ENCODE data around the gene EXOC4.

EXOC4 gene

DNA sequence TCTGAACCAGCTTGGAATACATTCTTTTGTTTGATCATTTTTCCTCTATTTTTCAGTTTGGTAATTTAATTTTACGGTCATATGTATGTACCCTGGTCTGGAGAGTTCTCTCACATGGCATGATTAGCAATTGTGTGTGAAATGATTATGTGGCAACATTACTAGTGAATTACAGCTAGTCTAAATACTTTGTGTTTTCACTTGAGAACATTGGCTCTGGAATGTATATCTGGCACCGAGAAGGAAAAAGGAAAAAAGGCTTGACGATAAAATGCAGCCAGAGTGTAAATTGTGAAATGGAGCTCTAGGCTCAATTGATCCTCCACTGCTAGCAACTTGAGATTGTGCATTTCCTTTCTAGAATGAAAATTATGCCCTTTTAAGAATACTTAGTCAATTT is 397.2 kb downstream of the EXOC4 start:
- DNase-seq (ENCODE audit: extremely low read depth, insufficient read length) = no peak
- TF ChIP-seq, protein P1, sequence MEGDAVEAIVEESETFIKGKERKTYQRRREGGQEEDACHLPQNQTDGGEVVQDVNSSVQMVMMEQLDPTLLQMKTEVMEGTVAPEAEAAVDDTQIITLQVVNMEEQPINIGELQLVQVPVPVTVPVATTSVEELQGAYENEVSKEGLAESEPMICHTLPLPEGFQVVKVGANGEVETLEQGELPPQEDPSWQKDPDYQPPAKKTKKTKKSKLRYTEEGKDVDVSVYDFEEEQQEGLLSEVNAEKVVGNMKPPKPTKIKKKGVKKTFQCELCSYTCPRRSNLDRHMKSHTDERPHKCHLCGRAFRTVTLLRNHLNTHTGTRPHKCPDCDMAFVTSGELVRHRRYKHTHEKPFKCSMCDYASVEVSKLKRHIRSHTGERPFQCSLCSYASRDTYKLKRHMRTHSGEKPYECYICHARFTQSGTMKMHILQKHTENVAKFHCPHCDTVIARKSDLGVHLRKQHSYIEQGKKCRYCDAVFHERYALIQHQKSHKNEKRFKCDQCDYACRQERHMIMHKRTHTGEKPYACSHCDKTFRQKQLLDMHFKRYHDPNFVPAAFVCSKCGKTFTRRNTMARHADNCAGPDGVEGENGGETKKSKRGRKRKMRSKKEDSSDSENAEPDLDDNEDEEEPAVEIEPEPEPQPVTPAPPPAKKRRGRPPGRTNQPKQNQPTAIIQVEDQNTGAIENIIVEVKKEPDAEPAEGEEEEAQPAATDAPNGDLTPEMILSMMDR (IDR thresholded peaks at IDR 0.05; ENCODE audit: insufficient read depth, low read length, poor library complexity, severe bottlenecking) = no peak
- Histone ChIP-seq H3K4me3 (replicated peaks; ENCODE audit: low read depth, low read length) (no peak overlapping the region), H3K27me3 (replicated peaks; ENCODE audit: control insufficient read depth, insufficient read depth, low read length) (no peaks in the 10 kb centered on the region), H3K36me3 (ENCODE audit: control insufficient read depth, insufficient read depth, low read length) (no peaks in the 10 kb centered on the region)

DNA sequence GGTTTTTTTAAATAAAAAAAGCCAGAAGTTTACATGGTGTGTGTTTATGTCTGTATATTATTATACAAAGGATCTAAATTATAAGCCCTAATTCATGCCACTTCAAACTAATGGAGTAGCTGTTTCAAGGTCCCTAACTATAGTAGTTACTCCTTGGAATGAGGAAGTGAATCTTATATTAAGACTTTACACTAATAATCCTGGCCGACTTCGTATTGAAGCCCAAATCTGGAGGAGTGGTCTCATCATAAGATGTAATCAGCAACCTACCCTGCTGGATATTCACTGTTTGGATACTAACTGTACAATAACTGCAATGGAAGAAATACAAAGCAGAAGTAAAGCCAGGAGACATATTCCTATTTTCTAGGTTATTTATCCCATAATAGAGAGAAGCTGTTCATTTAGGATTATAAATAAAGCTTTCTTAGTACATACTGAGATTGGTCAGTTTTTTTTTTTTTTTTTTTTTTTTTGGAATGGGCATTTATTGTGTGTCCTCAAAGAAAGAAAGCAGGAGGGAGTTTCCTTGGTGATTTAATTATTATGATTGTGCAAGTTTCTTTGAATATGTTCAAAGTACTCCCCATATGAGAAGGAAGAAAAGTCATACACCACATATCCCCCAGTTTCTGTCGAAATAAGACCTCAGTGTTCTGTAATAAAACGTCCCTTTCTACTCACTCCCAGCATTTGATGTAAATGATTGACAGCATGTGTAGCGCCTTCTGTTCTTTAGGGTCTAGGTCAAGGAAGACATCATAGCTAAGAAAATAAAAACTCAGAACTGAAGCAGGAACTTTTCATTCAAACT is 397.8 kb downstream of the EXOC4 start:
- H3K36me3 ChIP-seq (ENCODE audit: control insufficient read depth, insufficient read depth, low read length) = no peaks in the 10 kb centered on the region
- H3K4me3 ChIP-seq (replicated peaks; ENCODE audit: low read depth, low read length) = no peak overlapping the region
- no peaks in the 10 kb centered on the region for H3K27me3 ChIP-seq (replicated peaks; ENCODE audit: control insufficient read depth, insufficient read depth, low read length)
- no peak for DNase-seq (ENCODE audit: extremely low read depth, insufficient read length)
- TF ChIP-seq, protein P1 (IDR thresholded peaks at IDR 0.05; ENCODE audit: insufficient read depth, low read length, poor library complexity, severe bottlenecking) = no peak

DNA sequence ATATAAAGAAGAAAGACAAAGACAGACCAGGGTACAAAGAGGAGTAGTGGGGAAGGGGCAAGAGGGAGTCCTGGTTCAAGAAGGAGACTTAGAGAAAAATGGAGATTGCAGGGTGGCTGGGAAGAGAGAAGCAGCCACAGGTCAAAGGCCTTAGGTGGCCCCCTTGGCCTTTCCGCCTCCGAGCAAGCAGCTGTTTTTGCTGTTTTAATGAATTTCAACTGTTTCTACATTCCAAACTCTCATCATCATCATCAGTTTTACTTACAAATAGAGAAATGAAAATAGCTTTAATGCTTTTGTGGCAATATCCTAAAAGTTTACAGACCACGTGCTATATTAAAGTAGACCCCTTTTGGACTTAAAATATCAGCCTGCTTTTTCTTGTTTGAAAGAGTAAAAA is 399.7 kb downstream of the EXOC4 start:
- H3K27me3 ChIP-seq (replicated peaks; ENCODE audit: control insufficient read depth, insufficient read depth, low read length) = no peaks in the 10 kb centered on the region
- H3K36me3 ChIP-seq (ENCODE audit: control insufficient read depth, insufficient read depth, low read length) = no peaks in the 10 kb centered on the region
- no peak overlapping the region for H3K4me3 ChIP-seq (replicated peaks; ENCODE audit: low read depth, low read length)
- TF ChIP-seq, protein P1 (IDR thresholded peaks at IDR 0.05; ENCODE audit: insufficient read depth, low read length, poor library complexity, severe bottlenecking) = no peak
- no peak for DNase-seq (ENCODE audit: extremely low read depth, insufficient read length)

DNA sequence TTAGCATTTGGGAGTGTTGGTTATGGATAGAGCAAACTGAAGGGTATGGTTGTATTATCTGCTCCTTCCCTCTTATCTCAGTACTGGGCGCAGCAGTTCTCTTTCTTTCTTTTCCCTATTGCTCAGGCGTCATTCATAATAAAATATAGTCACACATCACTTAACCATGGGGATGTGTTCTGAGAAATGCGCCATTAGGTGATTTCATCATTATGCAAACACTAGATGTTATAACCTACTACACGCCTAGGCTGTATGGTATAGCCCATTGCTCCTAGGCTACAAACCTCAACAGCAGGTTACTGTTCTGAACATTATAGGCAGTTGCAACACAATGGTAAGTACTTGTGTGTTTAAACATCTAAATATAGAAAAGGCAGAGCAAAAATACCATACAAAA is 401.7 kb downstream of the EXOC4 start:
- Histone ChIP-seq H3K4me3 (replicated peaks; ENCODE audit: low read depth, low read length) (no peak overlapping the region), H3K36me3 (ENCODE audit: control insufficient read depth, insufficient read depth, low read length) (no peaks in the 10 kb centered on the region), H3K27me3 (replicated peaks; ENCODE audit: control insufficient read depth, insufficient read depth, low read length) (no peaks in the 10 kb centered on the region)
- DNase-seq (ENCODE audit: extremely low read depth, insufficient read length) = no peak
- TF ChIP-seq, protein P1 (IDR thresholded peaks at IDR 0.05; ENCODE audit: insufficient read depth, low read length, poor library complexity, severe bottlenecking) = no peak

DNA sequence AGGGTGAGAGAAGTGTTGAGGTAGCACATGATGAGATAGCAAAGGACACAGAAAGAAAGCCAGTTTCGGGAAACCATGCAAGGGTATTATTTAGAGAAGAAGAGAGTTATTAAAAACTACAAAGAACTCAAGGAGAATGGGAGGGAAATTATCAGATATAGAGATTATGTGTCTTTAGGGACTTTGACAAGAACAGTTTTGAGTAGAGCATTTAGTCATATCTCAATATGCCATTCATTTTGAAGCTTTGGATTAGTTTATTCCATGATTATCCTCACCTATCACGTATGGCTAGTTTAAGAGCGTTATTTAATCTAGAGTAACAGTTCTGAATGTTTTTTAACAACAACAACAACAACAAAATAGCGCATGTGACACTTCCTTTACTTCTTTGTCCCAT is 409.4 kb downstream of the EXOC4 start:
- no peaks in the 10 kb centered on the region for H3K27me3 ChIP-seq (replicated peaks; ENCODE audit: control insufficient read depth, insufficient read depth, low read length)
- H3K36me3 ChIP-seq (ENCODE audit: control insufficient read depth, insufficient read depth, low read length) = no peaks in the 10 kb centered on the region

More for the DNA sequence above, 409.4 kb downstream of the EXOC4 start:
- TF ChIP-seq, protein P1 (IDR thresholded peaks at IDR 0.05; ENCODE audit: insufficient read depth, low read length, poor library complexity, severe bottlenecking) = no peak
- H3K4me3 ChIP-seq (replicated peaks; ENCODE audit: low read depth, low read length) = no peak overlapping the region
- no peak for DNase-seq (ENCODE audit: extremely low read depth, insufficient read length)

Data from GM06990 (cell line).